Mucosa of descending colon (tissue), 3 donors: Measurements from ENCODE around the gene ALDH1L1. TPM values are rescaled to one million over a fixed set of nuclear protein-coding genes. Genes with fewer than 3 reads are reported as not detected.
"Not testable (repeated sequence)": the region's sequence is repeated elsewhere in the genome, so short reads cannot be mapped to it uniquely, and the experiment has no call there.

Experiments
- ATAC-seq: fragments of 200-7000 bp; cut with Tn5 transposase; one replicate; pipeline ENCODE4 v1.9.1; 2020; ENCODE audit warnings: mild to moderate bottlenecking, moderate library complexity
- DNase-seq, 3 donors: peaks; one replicate each; pipeline ENCODE4 v3.0.0-alpha.2; 2020
- H3K36me3 ChIP-seq: fragments of 200-600 bp; one replicate; pipeline ENCODE4 v1.8.0; 2021; ENCODE audit warnings: low read depth, mild to moderate bottlenecking
- H3K4me1 ChIP-seq: fragments of 200-600 bp; one replicate; pipeline ENCODE4 v1.8.0; 2021; ENCODE audit warnings: low read depth, mild to moderate bottlenecking
- H3K4me3 ChIP-seq: fragments of 200-600 bp; one replicate; pipeline ENCODE4 v1.8.0; 2021; ENCODE audit warnings: mild to moderate bottlenecking
- H3K9me3 ChIP-seq: fragments of 200-600 bp; one replicate; pipeline ENCODE4 v1.8.0; 2021; ENCODE audit warnings: mild to moderate bottlenecking
- intact Hi-C, 2 donors: fragments of 100-400 bp; cut with DNase I in 1 of 2; cut with micrococcal nuclease in 1 of 2; formaldehyde crosslinking; loops; one replicate each; pipeline versions ENCODE4 v1.11.0 to v1.11.1; 2022; cut with DNase I, micrococcal nuclease
- total RNA-seq, 3 donors: library from RNA; stranded (reverse); fragmentation: NEBNext Ultra II Directional in 2 of 3; extraction: Animal tissue kit (Norgen Biotek cat#: 25700) in 2 of 3; gene quantifications; one replicate each; pipeline versions ENCODE4 v1.2.1 to v1.2.4, GENCODE V29; 2021 to 2023
- TF ChIP-seq, protein P1 (sequence below): fragments of 200-600 bp; IDR thresholded peaks from one replicate; pipeline ENCODE4 v1.8.0; 2022; ENCODE audit warnings: antibody characterized with exemption, mild to moderate bottlenecking
- donor health status: DM: no; HTN: no; CAD: no; lungs with moderate emphysema.
- donor health status: DM: no; HTN: no; CAD: no.
- donor health status: DM: no; HTN: yes; CAD: no.

The ALDH1L1 gene
- total RNA-seq, 3 donors from 2014 or later: 14.3 to 27.4 (median 15.0) TPM

DNA sequence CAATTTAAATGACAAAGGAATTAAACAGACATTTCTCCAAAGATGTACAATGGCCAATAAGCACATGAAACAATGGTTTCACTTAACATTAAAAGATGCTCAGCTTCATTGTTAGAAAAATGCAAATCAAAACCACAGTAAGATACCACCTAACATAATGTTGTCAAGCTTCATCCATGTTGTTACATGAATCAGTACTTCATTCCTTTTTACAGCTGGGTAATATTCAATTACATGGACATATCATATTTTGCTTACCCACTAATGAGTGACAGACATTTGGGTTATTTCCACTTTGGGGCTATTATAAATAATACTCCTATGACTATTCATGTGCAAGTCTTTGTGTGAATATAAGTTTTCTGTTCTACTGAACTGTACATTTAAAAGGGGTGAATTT lies 104.2 kb downstream of the ALDH1L1 start:
- DNase-seq (no peak), ATAC-seq (no peak)
- H3K4me1 ChIP-seq: no peaks in the 10 kb centered on the region
- intact Hi-C loops: no loop called here
- no peak overlapping the region for H3K4me3 ChIP-seq
- TF ChIP-seq, protein P1, sequence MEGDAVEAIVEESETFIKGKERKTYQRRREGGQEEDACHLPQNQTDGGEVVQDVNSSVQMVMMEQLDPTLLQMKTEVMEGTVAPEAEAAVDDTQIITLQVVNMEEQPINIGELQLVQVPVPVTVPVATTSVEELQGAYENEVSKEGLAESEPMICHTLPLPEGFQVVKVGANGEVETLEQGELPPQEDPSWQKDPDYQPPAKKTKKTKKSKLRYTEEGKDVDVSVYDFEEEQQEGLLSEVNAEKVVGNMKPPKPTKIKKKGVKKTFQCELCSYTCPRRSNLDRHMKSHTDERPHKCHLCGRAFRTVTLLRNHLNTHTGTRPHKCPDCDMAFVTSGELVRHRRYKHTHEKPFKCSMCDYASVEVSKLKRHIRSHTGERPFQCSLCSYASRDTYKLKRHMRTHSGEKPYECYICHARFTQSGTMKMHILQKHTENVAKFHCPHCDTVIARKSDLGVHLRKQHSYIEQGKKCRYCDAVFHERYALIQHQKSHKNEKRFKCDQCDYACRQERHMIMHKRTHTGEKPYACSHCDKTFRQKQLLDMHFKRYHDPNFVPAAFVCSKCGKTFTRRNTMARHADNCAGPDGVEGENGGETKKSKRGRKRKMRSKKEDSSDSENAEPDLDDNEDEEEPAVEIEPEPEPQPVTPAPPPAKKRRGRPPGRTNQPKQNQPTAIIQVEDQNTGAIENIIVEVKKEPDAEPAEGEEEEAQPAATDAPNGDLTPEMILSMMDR: no peak
- no peaks in the 10 kb centered on the region for H3K36me3 ChIP-seq
- H3K9me3 ChIP-seq: no peaks in the 10 kb centered on the region

DNA sequence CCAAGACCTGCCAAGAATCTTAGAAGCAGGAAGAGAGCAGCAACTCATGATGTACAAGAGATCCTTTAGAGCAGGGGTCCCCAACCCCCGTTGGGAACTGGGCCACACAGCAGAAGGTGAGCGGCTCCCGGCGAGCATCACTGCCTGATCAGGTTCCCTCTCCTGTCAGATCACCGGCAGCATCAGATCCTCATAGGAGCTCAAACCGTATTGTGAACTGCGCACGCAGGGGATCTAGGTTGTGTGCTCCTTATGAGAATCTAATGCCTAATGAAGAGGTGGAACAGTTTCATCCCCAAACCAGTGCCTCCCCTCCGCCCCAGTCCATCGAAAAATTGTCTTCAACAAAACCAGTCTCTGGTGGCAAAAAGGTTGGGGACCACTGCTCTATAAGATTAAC lies 110.2 kb downstream of the ALDH1L1 start:
- Histone ChIP-seq H3K36me3 (no peaks in the 10 kb centered on the region), H3K4me1 (no peaks in the 10 kb centered on the region), H3K4me3 (no peak overlapping the region), H3K9me3 (no peaks in the 10 kb centered on the region)
- ATAC-seq (no peak), DNase-seq (no peak)
- TF ChIP-seq, protein P1: no peak
- intact Hi-C loops: no loop called here

DNA sequence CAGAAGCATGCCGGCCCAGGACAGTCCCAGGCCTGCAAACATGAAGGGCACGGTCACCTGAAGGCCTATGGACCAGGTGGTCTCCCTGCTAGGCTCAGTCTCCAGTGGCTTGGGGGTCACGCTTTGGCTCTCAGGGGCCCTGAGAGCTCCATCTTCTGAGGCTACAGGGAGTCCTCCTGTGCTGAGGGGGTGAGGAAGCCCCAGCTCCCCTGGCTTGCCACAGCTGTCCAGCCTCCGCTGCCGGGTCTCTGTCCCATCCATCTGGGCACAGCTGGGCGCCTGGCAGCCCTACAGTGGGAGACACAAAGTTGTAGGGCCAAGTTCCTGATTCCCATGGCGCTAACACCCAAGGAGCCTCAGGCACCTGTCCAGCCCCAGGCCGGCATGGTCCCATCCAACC lies 112.4 kb downstream of the ALDH1L1 start:
- no peaks in the 10 kb centered on the region for H3K36me3 ChIP-seq
- no peak for ATAC-seq

DNA sequence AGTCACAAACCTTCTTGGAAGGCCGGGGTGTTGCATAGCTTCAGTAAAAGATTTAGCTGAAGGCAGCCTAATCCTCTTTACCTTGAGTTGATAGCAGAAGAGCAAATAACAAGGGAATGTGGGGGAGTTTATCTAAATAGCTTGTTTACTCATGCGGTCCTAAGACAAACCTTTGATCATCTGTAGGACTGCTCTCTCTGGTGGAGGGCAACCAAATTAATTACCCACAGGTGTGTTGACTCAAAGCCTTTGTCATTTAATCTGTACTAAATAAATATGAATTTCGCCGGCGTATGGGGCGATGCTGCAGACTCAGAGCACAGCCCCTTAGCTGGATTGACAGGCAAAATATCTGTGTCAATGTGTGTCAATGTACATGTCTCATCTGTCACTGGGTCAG lies 113.7 kb downstream of the ALDH1L1 start:
- H3K36me3 ChIP-seq, ATAC-seq, H3K4me1 ChIP-seq, H3K9me3 ChIP-seq, DNase-seq, intact Hi-C loops, H3K4me3 ChIP-seq: not testable (repeated sequence)

More for the DNA sequence above, 112.4 kb downstream of the ALDH1L1 start:
- no peaks in the 10 kb centered on the region for H3K9me3 ChIP-seq
- H3K4me1 ChIP-seq: no peaks in the 10 kb centered on the region
- TF ChIP-seq, protein P1: no peak
- intact Hi-C loops: no loop called here
- no peak overlapping the region for H3K4me3 ChIP-seq
- DNase-seq: no peak

DNA sequence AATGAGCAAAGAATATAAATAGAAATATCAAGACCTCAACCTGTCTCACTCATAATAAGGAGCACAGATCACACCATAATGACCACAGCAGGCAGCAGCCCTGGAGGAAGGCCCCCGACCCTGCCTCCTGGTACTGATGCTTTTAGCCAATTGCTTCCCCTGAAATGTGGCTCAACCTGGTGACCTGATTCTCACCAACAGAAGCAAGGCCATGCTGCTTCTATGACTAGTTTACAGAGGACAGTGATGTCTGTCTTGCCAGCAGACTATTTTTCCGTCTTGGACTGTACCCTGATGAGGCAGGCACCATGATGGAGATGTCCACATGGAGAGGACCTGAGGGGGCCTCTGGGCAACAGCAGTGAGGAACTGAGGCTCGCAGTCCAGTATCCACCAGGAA lies 114.5 kb downstream of the ALDH1L1 start:
- DNase-seq (no peak), ATAC-seq (no peak)
- Histone ChIP-seq H3K4me3 (no peak overlapping the region), H3K36me3 (no peaks in the 10 kb centered on the region), H3K4me1 (no peaks in the 10 kb centered on the region), H3K9me3 (no peaks in the 10 kb centered on the region)
- intact Hi-C loops: no loop called here
- TF ChIP-seq, protein P1: no peak

DNA sequence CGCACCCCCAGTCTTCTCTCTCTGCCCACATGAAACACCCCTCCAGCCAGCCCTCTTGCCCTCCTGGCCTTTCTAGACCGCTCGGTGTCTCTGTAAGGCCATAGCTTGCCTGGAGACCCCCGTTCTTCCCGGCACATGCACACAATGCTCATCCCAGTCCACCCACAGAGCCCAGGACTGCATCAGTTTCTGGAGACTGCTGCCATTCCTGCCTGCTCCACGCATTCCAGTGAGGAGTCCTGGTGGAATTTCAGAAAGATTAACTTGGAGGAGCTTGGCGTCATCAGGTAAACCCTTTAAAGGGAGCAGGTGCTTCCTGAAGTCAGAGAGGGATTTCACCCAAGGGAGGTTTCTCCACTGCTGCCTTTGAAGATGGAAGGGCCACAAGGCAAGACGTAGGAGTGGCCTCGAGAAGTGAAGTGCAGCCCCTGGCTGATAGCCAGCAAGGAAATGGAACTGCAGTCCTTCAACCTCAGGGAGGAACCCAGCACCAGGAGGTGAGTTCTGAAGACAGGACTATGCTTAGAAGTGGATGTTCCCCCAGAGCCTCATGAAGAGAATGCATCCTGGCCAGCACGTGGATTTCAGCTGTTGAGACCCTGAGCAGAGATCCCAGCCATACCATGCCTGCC lies 115.6 kb downstream of the ALDH1L1 start:
- Histone ChIP-seq H3K36me3 (no peaks in the 10 kb centered on the region), H3K4me3 (no peak overlapping the region), H3K9me3 (no peaks in the 10 kb centered on the region), H3K4me1 (no peaks in the 10 kb centered on the region)
- intact Hi-C loops: no loop called here
- ATAC-seq (peak; percentile 75), DNase-seq (peak in 1 of 3 donors; percentile 43)
- TF ChIP-seq, protein P1: no peak
